ENCODE data around the gene INPP5E.

DNA sequence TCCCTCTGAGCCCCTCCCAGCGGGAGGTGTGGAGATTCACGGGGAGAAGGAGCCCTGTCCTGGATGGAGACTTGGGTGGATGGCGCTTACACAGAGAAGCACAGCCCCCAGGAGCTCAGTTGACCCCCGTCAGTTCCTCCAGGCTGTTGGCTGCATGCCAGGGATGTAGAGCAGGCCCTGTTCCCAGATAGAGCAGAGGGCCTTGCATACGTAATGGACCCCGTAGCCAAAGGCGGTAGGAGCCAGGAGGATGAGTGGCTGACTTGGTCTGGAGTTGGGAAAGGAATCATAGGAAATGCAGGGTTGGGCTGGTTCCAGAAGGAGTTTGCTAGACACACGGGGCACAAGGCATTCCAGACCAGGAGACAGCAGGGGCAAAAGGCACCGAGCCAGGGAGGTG is 26.7 kb downstream of the INPP5E start:
- TF ChIP-seq, protein P1, sequence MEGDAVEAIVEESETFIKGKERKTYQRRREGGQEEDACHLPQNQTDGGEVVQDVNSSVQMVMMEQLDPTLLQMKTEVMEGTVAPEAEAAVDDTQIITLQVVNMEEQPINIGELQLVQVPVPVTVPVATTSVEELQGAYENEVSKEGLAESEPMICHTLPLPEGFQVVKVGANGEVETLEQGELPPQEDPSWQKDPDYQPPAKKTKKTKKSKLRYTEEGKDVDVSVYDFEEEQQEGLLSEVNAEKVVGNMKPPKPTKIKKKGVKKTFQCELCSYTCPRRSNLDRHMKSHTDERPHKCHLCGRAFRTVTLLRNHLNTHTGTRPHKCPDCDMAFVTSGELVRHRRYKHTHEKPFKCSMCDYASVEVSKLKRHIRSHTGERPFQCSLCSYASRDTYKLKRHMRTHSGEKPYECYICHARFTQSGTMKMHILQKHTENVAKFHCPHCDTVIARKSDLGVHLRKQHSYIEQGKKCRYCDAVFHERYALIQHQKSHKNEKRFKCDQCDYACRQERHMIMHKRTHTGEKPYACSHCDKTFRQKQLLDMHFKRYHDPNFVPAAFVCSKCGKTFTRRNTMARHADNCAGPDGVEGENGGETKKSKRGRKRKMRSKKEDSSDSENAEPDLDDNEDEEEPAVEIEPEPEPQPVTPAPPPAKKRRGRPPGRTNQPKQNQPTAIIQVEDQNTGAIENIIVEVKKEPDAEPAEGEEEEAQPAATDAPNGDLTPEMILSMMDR (conservative IDR thresholded peaks at IDR 0.05 in 1 of 2, IDR thresholded peaks at IDR 0.05 in 1 of 2; ENCODE audit: low read depth in 1 of 2, low read length in 2 of 2) = no peak
- TF ChIP-seq EZH2 (IDR thresholded peaks at IDR 0.05; ENCODE audit: low read length, missing control alignments) = no peak
